ENCODE data around the gene POLE. TPM values are rescaled to one million over a fixed set of nuclear protein-coding genes. Genes with fewer than 3 reads are reported as not detected.

POLE gene
- total and polyA plus RNA-seq, 7 experiments from 2014 or later: 3.6 to 138 (median 60.8) TPM

GRCh38 chr12:132649226-132649945 is 37.8 kb downstream of the POLE start:
- CTCF ChIA-PET: no interaction called here

GRCh38 chr12:132648616-132649225 is 38.4 kb downstream of the POLE start:
- Mint-ChIP-seq H3K4me1 (no peaks in the 10 kb centered on the region), H3K27me3 (no peaks in the 10 kb centered on the region), H3K9me3 (peaks cover 0 to 2% (median 0%) of the 10 kb centered on the region in 11 donors), H3K27ac (no peak overlapping the region), H3K36me3 (peaks cover 4 to 44% (median 23%) of the 10 kb centered on the region in 5 donors), H3K4me3 (no peak overlapping the region)
- H3K4me3 ChIP-seq (ENCODE audit: low read length): no peak overlapping the region
- no peak overlapping the region for H3K27ac ChIP-seq (ENCODE audit: low read depth, low read length)
- H3K4me1 ChIP-seq (ENCODE audit: control insufficient read depth in 2 of 2, insufficient read depth in 2 of 2, low read length in 2 of 2): no peaks in the 10 kb centered on the region
- ChIA-PET CTCF (interaction anchor here (0.7 kb wide), 1 partner anchor 496 kb away, joined by 4 read pairs; no protein-coding TSS in a partner anchor), POLR2A (no interaction called here)
- H3K27me3 ChIP-seq (ENCODE audit: control insufficient read depth in 2 of 2, insufficient read depth in 2 of 2, low read length in 2 of 2): no peaks in the 10 kb centered on the region
- no peaks in the 10 kb centered on the region for H3K9me3 ChIP-seq (ENCODE audit: control insufficient read depth in 2 of 3, low read length in 3 of 3)
- no peak for ATAC-seq
- no peak for DNase-seq
- intact Hi-C loops (cut with micrococcal nuclease): no loop called here
- H3K36me3 ChIP-seq (ENCODE audit: control insufficient read depth in 2 of 3, insufficient read depth in 3 of 3, low read length in 3 of 3): peaks cover 0 to 45% (median 10%) of the 10 kb centered on the region in 3 experiments

More at GRCh38 chr12:132649226-132649945, 37.8 kb downstream of the POLE start:
- peaks cover 0 to 2% (median 0%) of the 10 kb centered on the region in 11 donors for H3K9me3 Mint-ChIP-seq
- no peaks in the 10 kb centered on the region for H3K27me3 Mint-ChIP-seq
- Histone ChIP-seq H3K36me3 (ENCODE audit: control insufficient read depth in 2 of 3, insufficient read depth in 3 of 3, low read length in 3 of 3) (peaks cover 0 to 43% (median 10%) of the 10 kb centered on the region in 3 experiments), H3K27ac (ENCODE audit: low read depth, low read length) (no peak overlapping the region), H3K4me1 (ENCODE audit: control insufficient read depth in 2 of 2, insufficient read depth in 2 of 2, low read length in 2 of 2) (no peaks in the 10 kb centered on the region), H3K9me3 (ENCODE audit: control insufficient read depth in 2 of 3, low read length in 3 of 3) (no peaks in the 10 kb centered on the region), H3K27me3 (ENCODE audit: control insufficient read depth in 2 of 2, insufficient read depth in 2 of 2, low read length in 2 of 2) (no peaks in the 10 kb centered on the region), H3K4me3 (ENCODE audit: low read length) (no peak overlapping the region)
- H3K4me3 Mint-ChIP-seq: no peak overlapping the region
- H3K27ac Mint-ChIP-seq: no peak overlapping the region
- peaks cover 4 to 43% (median 24%) of the 10 kb centered on the region in 5 donors for H3K36me3 Mint-ChIP-seq
- POLR2A ChIA-PET: no interaction called here
- ATAC-seq (no peak), DNase-seq (no peak)
- no peaks in the 10 kb centered on the region for H3K4me1 Mint-ChIP-seq
- intact Hi-C loops (cut with micrococcal nuclease): no loop called here

- intact Hi-C loops (cut with micrococcal nuclease): no loop called here
- peaks cover 4 to 42% (median 20%) of the 10 kb centered on the region in 5 donors for H3K36me3 Mint-ChIP-seq
- Histone ChIP-seq H3K27me3 (ENCODE audit: control insufficient read depth in 2 of 2, insufficient read depth in 2 of 2, low read length in 2 of 2) (no peaks in the 10 kb centered on the region), H3K4me1 (ENCODE audit: control insufficient read depth in 2 of 2, insufficient read depth in 2 of 2, low read length in 2 of 2) (no peaks in the 10 kb centered on the region), H3K9me3 (ENCODE audit: control insufficient read depth in 2 of 3, low read length in 3 of 3) (no peaks in the 10 kb centered on the region), H3K36me3 (ENCODE audit: control insufficient read depth in 2 of 3, insufficient read depth in 3 of 3, low read length in 3 of 3) (peaks cover 0 to 50% (median 10%) of the 10 kb centered on the region in 3 experiments), H3K4me3 (ENCODE audit: low read length) (no peak overlapping the region), H3K27ac (ENCODE audit: low read depth, low read length) (no peak overlapping the region)
- H3K27ac Mint-ChIP-seq: no peak overlapping the region
- ChIA-PET POLR2A (no interaction called here), CTCF (interaction anchor here (0.6 kb wide), 1 partner anchor 43 kb away, joined by 6 read pairs; no protein-coding TSS in a partner anchor)
- DNase-seq (no peak), ATAC-seq (no peak)
- H3K4me3 Mint-ChIP-seq: no peak overlapping the region
- H3K27me3 Mint-ChIP-seq: no peaks in the 10 kb centered on the region
- no peaks in the 10 kb centered on the region for H3K4me1 Mint-ChIP-seq
- H3K9me3 Mint-ChIP-seq: peaks cover 0 to 2% (median 0%) of the 10 kb centered on the region in 11 donors
These were observed 39.3 kb downstream of the POLE start for GRCh38 chr12:132647858-132648257.

GRCh38 chr12:132646850-132647249 is 40.3 kb downstream of the POLE start:
- no peak overlapping the region for H3K27ac ChIP-seq (ENCODE audit: low read depth, low read length)
- DNase-seq (no peak), ATAC-seq (no peak)
- H3K9me3 ChIP-seq (ENCODE audit: control insufficient read depth in 2 of 3, low read length in 3 of 3): no peaks in the 10 kb centered on the region
- Mint-ChIP-seq H3K27me3 (no peaks in the 10 kb centered on the region), H3K27ac (no peak overlapping the region), H3K36me3 (peaks cover 6 to 37% (median 16%) of the 10 kb centered on the region in 5 donors), H3K4me1 (no peaks in the 10 kb centered on the region), H3K9me3 (no peaks in the 10 kb centered on the region), H3K4me3 (no peak overlapping the region)
- ChIA-PET CTCF (no interaction called here), POLR2A (no interaction called here)
- intact Hi-C loops (cut with micrococcal nuclease): no loop called here
- H3K36me3 ChIP-seq (ENCODE audit: control insufficient read depth in 2 of 3, insufficient read depth in 3 of 3, low read length in 3 of 3): peaks cover 0 to 54% (median 6%) of the 10 kb centered on the region in 3 experiments
- H3K4me3 ChIP-seq (ENCODE audit: low read length): no peak overlapping the region
- H3K27me3 ChIP-seq (ENCODE audit: control insufficient read depth in 2 of 2, insufficient read depth in 2 of 2, low read length in 2 of 2): no peaks in the 10 kb centered on the region
- H3K4me1 ChIP-seq (ENCODE audit: control insufficient read depth in 2 of 2, insufficient read depth in 2 of 2, low read length in 2 of 2): no peaks in the 10 kb centered on the region

GRCh38 chr12:132642846-132643835 is 44.0 kb downstream of the POLE start:
- no peak overlapping the region for H3K4me3 ChIP-seq (ENCODE audit: low read length)
- H3K27ac ChIP-seq (ENCODE audit: low read depth, low read length): no peak overlapping the region
- H3K27me3 ChIP-seq (ENCODE audit: control insufficient read depth in 2 of 2, insufficient read depth in 2 of 2, low read length in 2 of 2): no peaks in the 10 kb centered on the region
- intact Hi-C loops (cut with micrococcal nuclease): no loop called here
- H3K4me3 Mint-ChIP-seq: no peak overlapping the region
- no peaks in the 10 kb centered on the region for H3K9me3 ChIP-seq (ENCODE audit: control insufficient read depth in 2 of 3, low read length in 3 of 3)
- H3K36me3 Mint-ChIP-seq: peaks cover 8 to 38% (median 16%) of the 10 kb centered on the region in 5 donors
- CTCF ChIA-PET: interaction anchor here (0.5 kb wide), 1 partner anchor 261 kb away, joined by 3 read pairs; no protein-coding TSS in a partner anchor
- H3K4me1 Mint-ChIP-seq: no peaks in the 10 kb centered on the region
- H3K36me3 ChIP-seq (ENCODE audit: control insufficient read depth in 2 of 3, insufficient read depth in 3 of 3, low read length in 3 of 3): peaks cover 0 to 68% (median 2%) of the 10 kb centered on the region in 3 experiments
- H3K9me3 Mint-ChIP-seq: peaks cover 0 to 1% (median 0%) of the 10 kb centered on the region in 11 donors
- no peak overlapping the region for H3K27ac Mint-ChIP-seq
- DNase-seq (no peak), ATAC-seq (no peak)
- no peaks in the 10 kb centered on the region for H3K4me1 ChIP-seq (ENCODE audit: control insufficient read depth in 2 of 2, insufficient read depth in 2 of 2, low read length in 2 of 2)
- H3K27me3 Mint-ChIP-seq: no peaks in the 10 kb centered on the region
- POLR2A ChIA-PET: no interaction called here

- intact Hi-C loops (cut with micrococcal nuclease): no loop called here
- no peak for DNase-seq
- Mint-ChIP-seq H3K4me3 (no peak overlapping the region), H3K9me3 (peaks cover 0 to 1% (median 0%) of the 10 kb centered on the region in 11 donors), H3K27ac (no peak overlapping the region), H3K36me3 (peaks cover 12 to 38% (median 18%) of the 10 kb centered on the region in 5 donors), H3K27me3 (no peaks in the 10 kb centered on the region), H3K4me1 (peaks cover 0 to 9% (median 0%) of the 10 kb centered on the region in 7 donors)
- H3K27ac ChIP-seq (ENCODE audit: low read depth, low read length): no peak overlapping the region
- CTCF ChIA-PET: no interaction called here
- POLR2A ChIA-PET: no interaction called here
- no peak overlapping the region for H3K4me3 ChIP-seq (ENCODE audit: low read length)
- no peak for ATAC-seq
- H3K27me3 ChIP-seq (ENCODE audit: control insufficient read depth in 2 of 2, insufficient read depth in 2 of 2, low read length in 2 of 2): no peaks in the 10 kb centered on the region
- H3K36me3 ChIP-seq (ENCODE audit: control insufficient read depth in 2 of 3, insufficient read depth in 3 of 3, low read length in 3 of 3): peaks cover 0 to 69% (median 9%) of the 10 kb centered on the region in 3 experiments
- H3K4me1 ChIP-seq (ENCODE audit: control insufficient read depth in 2 of 2, insufficient read depth in 2 of 2, low read length in 2 of 2): no peaks in the 10 kb centered on the region
- H3K9me3 ChIP-seq (ENCODE audit: control insufficient read depth in 2 of 3, low read length in 3 of 3): no peaks in the 10 kb centered on the region
These were observed 45.1 kb downstream of the POLE start for GRCh38 chr12:132641811-132642650.

All from naive thymus-derived CD4-positive, alpha-beta T cell (primary cell).